NCI-H1048 (cell line): ENCODE measurements around the gene PGA3.
"Not testable (repeated sequence)": the region's sequence is repeated elsewhere in the genome, so short reads cannot be mapped to it uniquely, and the experiment has no call there.

ENCODE experiments used
- DNase-seq: peaks from one replicate; lab custom pipeline; 2025; lab: John Stamatoyannopoulos, UW

PGA3 gene

GRCh38 chr11:61171907-61172306, 31.4 kb upstream of the PGA3 start:
- no peak for DNase-seq

- no peak for DNase-seq
These were observed 31.0 kb upstream of the PGA3 start for GRCh38 chr11:61172356-61172755.

- no peak for DNase-seq
These were observed 30.4 kb upstream of the PGA3 start for GRCh38 chr11:61172888-61173287.

- DNase-seq, result no peak
These were observed 29.9 kb upstream of the PGA3 start for GRCh38 chr11:61173456-61173855.

- DNase-seq, result no peak
These were observed 29.0 kb upstream of the PGA3 start for GRCh38 chr11:61174273-61174672.

- DNase-seq, result no peak
These were observed 28.4 kb upstream of the PGA3 start for GRCh38 chr11:61174949-61175348.

- DNase-seq, result no peak
These were observed 26.9 kb upstream of the PGA3 start for GRCh38 chr11:61176446-61176845.

- not testable (repeated sequence) for DNase-seq
These were observed 23.1 kb upstream of the PGA3 start for GRCh38 chr11:61180205-61180604.

GRCh38 chr11:61181489-61181888, 21.8 kb upstream of the PGA3 start:
- no peak for DNase-seq

GRCh38 chr11:61183645-61184044, 19.7 kb upstream of the PGA3 start:
- no peak for DNase-seq

- DNase-seq, result no peak
These were observed 16.8 kb upstream of the PGA3 start for GRCh38 chr11:61186504-61186903.

GRCh38 chr11:61187505-61188130, 15.7 kb upstream of the PGA3 start:
- peak; percentile 18 for DNase-seq

- no peak for DNase-seq
These were observed 13.4 kb upstream of the PGA3 start for GRCh38 chr11:61189933-61190332.

- DNase-seq, result no peak
These were observed 9.7 kb upstream of the PGA3 start for GRCh38 chr11:61193596-61193995.

- no peak for DNase-seq
These were observed 9.1 kb upstream of the PGA3 start for GRCh38 chr11:61194169-61194671.

GRCh38 chr11:61194981-61195695, 8.2 kb upstream of the PGA3 start:
- DNase-seq, result no peak

- no peak for DNase-seq
These were observed 7.6 kb upstream of the PGA3 start for GRCh38 chr11:61195719-61196118.

GRCh38 chr11:61198361-61198760, 5.0 kb upstream of the PGA3 start:
- DNase-seq, result no peak

GRCh38 chr11:61198948-61199523, 4.3 kb upstream of the PGA3 start:
- no peak for DNase-seq

- DNase-seq, result no peak
These were observed 1.8 kb upstream of the PGA3 start for GRCh38 chr11:61201476-61201875.

- DNase-seq, result not testable (repeated sequence)
These were observed 558 bp downstream of the PGA3 start for GRCh38 chr11:61203873-61204272.

- not testable (repeated sequence) for DNase-seq
These were observed 1.3 kb downstream of the PGA3 start for GRCh38 chr11:61204502-61205059.
